ENCODE measurements around the gene RNU1-3. TPM values are rescaled to one million over a fixed set of nuclear protein-coding genes. Genes with fewer than 3 reads are reported as not detected.

Gene RNU1-3
- total and polyA plus RNA-seq, 9 of the 15 experiments (the other 6 are each of a cell fraction or from before 2014, with no cell fraction given): under 0.01 to 32,823 (median 2,538) TPM; not detected in 4

GRCh38 chr1:16625497-16626408, 41.0 kb downstream of the RNU1-3 start (continued):
- TF ChIP-seq E2F1 (CRISPR knock-in tag; IDR thresholded peaks at IDR 0.05): peak; percentile 67; the same call in 1 of the 2 replicates
- no peak for TF ChIP-seq YY1 (IDR thresholded peaks at IDR 0.05; ENCODE audit: borderline replicate concordance in 1 of 3, control insufficient read depth in 1 of 3, extremely low read depth in 1 of 3, insufficient read depth in 3 of 3, insufficient read length in 1 of 3, insufficient replicate concordance in 2 of 3, low read depth in 1 of 3, low read length in 2 of 3)
- TF ChIP-seq GABPB1 (CRISPR knock-in tag; IDR thresholded peaks at IDR 0.05): 0 out of 2 replicates have a peak, but pooled peaks have one; percentile 6
- TF ChIP-seq ZNF668 (CRISPR knock-in tag; IDR thresholded peaks at IDR 0.05): no peak
- no peak for TF ChIP-seq ZBTB17 (CRISPR knock-in tag; IDR thresholded peaks at IDR 0.05)
- no peak for TF ChIP-seq ATF1 (CRISPR knock-in tag; IDR thresholded peaks at IDR 0.05)
- TF ChIP-seq ATF1 (tag; IDR thresholded peaks at IDR 0.05): no peak
- TF ChIP-seq BCL6 (CRISPR knock-in tag; IDR thresholded peaks at IDR 0.05): no peak
- TF ChIP-seq ZNF584 (CRISPR knock-in tag; IDR thresholded peaks at IDR 0.05; ENCODE audit: low read depth): no peak
- no peak for TF ChIP-seq NCOA4 (IDR thresholded peaks at IDR 0.05; ENCODE audit: partially characterized antibody)
- TF ChIP-seq RUNX1 (IDR thresholded peaks at IDR 0.05; ENCODE audit: low read depth): no peak
- TF ChIP-seq TAF9B (IDR thresholded peaks at IDR 0.05; ENCODE audit: partially characterized antibody): no peak
- no peak for TF ChIP-seq ZNF12 (CRISPR knock-in tag; IDR thresholded peaks at IDR 0.05)
